ENCODE data around the gene AGTR2. TPM values are rescaled to one million over a fixed set of nuclear protein-coding genes. Genes with fewer than 3 reads are reported as not detected.
"Not testable (repeated sequence)": the region's sequence is repeated elsewhere in the genome, so short reads cannot be mapped to it uniquely, and the experiment has no call there.

AGTR2 gene, protein sequence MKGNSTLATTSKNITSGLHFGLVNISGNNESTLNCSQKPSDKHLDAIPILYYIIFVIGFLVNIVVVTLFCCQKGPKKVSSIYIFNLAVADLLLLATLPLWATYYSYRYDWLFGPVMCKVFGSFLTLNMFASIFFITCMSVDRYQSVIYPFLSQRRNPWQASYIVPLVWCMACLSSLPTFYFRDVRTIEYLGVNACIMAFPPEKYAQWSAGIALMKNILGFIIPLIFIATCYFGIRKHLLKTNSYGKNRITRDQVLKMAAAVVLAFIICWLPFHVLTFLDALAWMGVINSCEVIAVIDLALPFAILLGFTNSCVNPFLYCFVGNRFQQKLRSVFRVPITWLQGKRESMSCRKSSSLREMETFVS
- under 1 TPM in 1 of 2 donors, not detected in 1; 0.14 TPM for total RNA-seq
- long read RNA-seq = 0 reads

DNA sequence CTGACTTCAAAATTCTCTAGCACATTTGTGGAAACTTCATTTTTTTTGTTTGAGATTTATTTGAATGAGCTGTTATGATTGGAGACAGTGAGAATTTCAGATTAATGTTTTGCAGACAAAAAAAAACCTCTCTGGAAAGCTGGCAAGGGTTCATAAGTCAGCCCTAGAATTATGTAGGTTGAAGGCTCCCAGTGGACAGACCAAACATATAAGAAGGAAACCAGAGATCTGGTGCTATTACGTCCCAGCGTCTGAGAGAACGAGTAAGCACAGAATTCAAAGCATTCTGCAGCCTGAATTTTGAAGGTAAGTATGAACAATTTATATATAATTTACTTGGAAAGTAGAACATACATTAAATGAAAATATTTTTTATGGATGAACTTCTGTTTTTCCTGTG lies at the start of gene AGTR2:
Gene AGTR2 (plus strand): TSS at position 234 of the 400 bp plus-strand sequence. CDS start 1,537 bp downstream, outside the sequence.
- intact Hi-C loops (cut with DNase I, micrococcal nuclease) = no loop called here
- no peak for ATAC-seq
- no peak for DNase-seq

DNA sequence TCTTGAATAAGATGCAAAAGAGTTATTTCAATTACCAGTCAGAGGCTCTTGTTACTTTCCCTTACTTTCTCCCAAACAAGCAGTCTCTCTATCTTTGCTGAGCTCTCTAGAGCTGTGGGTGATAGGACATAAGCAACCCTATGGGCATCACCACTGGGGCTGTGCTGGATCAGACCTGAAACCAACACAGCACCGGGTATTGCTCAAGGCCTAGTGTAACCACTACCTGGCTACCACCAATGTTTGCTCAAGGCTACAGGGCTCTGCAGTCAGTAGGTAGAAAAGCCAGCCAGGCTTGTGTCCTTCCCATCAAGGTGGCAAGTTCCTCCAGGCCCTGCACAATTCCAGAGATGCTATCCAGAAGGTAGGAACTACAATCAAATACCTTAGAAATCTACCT lies 35.3 kb upstream of the AGTR2 start:
- no peak for DNase-seq
- intact Hi-C loops (cut with DNase I, micrococcal nuclease) = no loop called here
- no peak for ATAC-seq

DNA sequence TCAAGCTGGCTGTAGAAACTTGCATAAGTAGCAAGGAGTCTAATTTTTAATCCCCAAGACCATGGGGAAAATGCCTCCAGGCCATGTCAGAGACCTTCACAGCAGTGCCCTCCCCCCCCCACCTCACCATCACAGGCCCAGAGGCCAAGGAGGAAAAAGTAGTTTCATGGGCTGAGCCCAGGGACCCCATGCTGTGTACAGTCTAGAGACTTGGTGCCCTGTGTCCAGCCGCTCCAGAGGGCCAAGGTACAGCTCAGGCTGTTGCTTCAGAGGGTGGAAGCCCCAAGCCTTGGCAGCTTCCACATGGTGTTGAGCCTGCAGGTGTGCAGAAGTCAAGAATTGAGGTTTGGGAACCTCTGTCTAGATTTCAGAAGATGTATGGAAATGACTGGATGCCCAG lies 29.3 kb upstream of the AGTR2 start:
- intact Hi-C loops (cut with DNase I, micrococcal nuclease); ATAC-seq; DNase-seq: not testable (repeated sequence)

- intact Hi-C loops (cut with DNase I, micrococcal nuclease) = no loop called here
- DNase-seq (no peak), ATAC-seq (no peak)
These were observed 27.6 kb upstream of the AGTR2 start for GRCh38 chrX:116142976-116143375.

DNA sequence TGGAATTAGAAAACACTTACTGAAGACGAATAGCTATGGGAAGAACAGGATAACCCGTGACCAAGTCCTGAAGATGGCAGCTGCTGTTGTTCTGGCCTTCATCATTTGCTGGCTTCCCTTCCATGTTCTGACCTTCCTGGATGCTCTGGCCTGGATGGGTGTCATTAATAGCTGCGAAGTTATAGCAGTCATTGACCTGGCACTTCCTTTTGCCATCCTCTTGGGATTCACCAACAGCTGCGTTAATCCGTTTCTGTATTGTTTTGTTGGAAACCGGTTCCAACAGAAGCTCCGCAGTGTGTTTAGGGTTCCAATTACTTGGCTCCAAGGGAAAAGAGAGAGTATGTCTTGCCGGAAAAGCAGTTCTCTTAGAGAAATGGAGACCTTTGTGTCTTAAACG lies 2.4 kb downstream of the AGTR2 start:
- DNase-seq = no peak
- intact Hi-C loops (cut with DNase I, micrococcal nuclease) = no loop called here
- no peak for ATAC-seq

- ATAC-seq (peak; percentile 94), DNase-seq (no peak)
- intact Hi-C loops (cut with DNase I, micrococcal nuclease) = no loop called here
These were observed 10.8 kb downstream of the AGTR2 start for GRCh38 chrX:116181300-116181699.

DNA sequence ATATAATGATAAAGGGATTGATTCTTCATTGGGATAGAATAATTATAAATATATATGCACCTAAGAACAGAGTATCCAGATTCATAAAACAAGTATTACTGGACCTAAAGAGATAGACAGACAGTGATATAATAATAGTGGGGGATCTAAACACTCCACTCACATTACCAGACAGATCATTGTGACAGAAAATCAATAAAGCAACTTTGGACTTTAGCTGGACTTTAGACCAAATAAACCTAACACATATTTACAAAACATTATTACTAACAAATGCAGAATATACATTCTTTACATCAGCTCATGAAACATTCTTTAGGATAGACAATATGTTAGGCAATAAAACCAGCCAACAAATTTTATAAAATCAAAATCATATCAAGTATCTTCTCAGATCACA lies 14.6 kb downstream of the AGTR2 start:
- DNase-seq (no peak), ATAC-seq (no peak)
- intact Hi-C loops (cut with DNase I, micrococcal nuclease) = no loop called here

GRCh38 chrX:116194649-116195048 lies 24.1 kb downstream of the AGTR2 start:
- DNase-seq (no peak), ATAC-seq (no peak)
- intact Hi-C loops (cut with DNase I, micrococcal nuclease) = no loop called here

DNA sequence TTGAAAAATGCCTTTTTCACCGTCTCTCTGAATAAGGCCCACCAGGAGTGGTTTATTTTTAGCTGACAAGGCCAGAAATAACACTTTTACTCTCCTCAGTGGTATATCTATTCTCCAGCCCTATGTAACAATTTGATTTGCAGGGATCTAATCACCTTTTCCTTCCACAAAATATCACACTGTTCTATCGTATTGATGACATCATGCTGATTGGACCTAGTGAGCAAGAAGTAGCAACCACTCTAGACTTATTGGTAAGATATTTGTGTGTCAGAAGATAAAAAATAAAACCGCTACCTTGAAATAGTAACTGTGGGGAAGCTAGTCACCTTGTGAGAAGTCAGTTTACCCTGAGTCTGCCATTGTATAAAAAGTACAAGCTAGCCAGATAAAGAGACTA lies 27.7 kb downstream of the AGTR2 start:
- no peak for ATAC-seq
- intact Hi-C loops (cut with DNase I, micrococcal nuclease) = no loop called here

DNA sequence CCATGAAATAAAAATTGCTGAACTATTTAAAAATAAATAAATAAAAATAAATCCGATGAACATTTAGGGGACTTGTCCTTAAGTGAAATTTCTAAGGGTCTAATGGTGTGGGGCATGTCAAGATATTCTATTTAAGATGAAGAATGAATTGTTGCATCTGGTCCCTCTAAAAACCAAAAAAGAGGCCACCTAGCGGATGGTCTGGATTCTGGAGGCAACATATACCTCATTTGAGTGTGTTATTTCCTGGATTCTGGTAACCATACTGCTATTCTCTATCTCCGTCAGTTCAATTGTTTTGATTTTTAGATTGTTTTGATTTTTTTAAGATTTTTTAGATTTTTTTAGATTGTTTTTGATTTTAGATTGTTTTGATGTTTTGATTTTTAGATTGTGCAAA lies 28.3 kb downstream of the AGTR2 start:
- DNase-seq (no peak), ATAC-seq (no peak)
- intact Hi-C loops (cut with DNase I, micrococcal nuclease) = no loop called here

More for the DNA sequence above, 27.7 kb downstream of the AGTR2 start:
- DNase-seq = no peak

GRCh38 chrX:116204932-116205331 lies 34.4 kb downstream of the AGTR2 start:
- DNase-seq (no peak), ATAC-seq (peak; percentile 48)
- intact Hi-C loops (cut with DNase I, micrococcal nuclease) = no loop called here

DNA sequence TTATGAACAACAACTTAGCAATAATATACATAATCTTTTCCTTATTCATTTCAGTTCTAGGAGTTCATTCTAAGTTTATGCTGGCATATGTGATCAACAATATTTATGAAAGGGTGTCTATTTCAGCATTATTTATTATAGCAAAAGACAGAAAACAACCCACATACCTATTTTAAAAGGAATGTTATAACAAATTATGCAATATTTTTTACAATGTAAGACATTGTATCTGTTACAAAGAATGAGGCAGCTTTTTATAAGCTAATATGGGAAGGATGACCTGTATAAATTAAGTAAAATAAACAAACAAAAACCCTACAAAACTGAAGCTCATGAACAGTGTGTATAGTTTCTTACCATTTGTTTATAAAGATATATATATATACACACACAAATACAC lies 42.7 kb downstream of the AGTR2 start:
- no peak for ATAC-seq
- intact Hi-C loops (cut with DNase I, micrococcal nuclease) = no loop called here

GRCh38 chrX:116217080-116217479 lies 46.5 kb downstream of the AGTR2 start:
- DNase-seq; ATAC-seq; intact Hi-C loops (cut with DNase I, micrococcal nuclease): not testable (repeated sequence)

More for the DNA sequence above, 42.7 kb downstream of the AGTR2 start:
- no peak for DNase-seq

Measured in left colon (tissue), 2 donors.